AG04450 (cell line): Measurements from ENCODE around the gene TEDC2. TPM values are rescaled to one million over a fixed set of nuclear protein-coding genes. Genes with fewer than 3 reads are reported as not detected.
"Not testable (repeated sequence)": the region's sequence is repeated elsewhere in the genome, so short reads cannot be mapped to it uniquely, and the experiment has no call there.

ENCODE experiments used
- CTCF ChIA-PET: fragments of 300-600, 350-600 bp; formaldehyde crosslinking; extraction: SDS; loops from one replicate; lab custom pipeline; 2022; ENCODE audit warnings: antibody characterized with exemption, inconsistent platforms; lab: Charles Lee
- POLR2A ChIA-PET: fragments of 350-600 bp; formaldehyde crosslinking; extraction: SDS; loops from one replicate; lab custom pipeline; 2021; ENCODE audit warnings: antibody characterized with exemption, inconsistent platforms; lab: Yijun Ruan, JAX
- DNase-seq: peaks from one replicate; pipeline ENCODE4 v3.0.0-alpha.2; 2011; ENCODE audit warnings: low read depth, low spot score
- H3K27ac ChIP-seq: one replicate; pipeline ENCODE4 v1.5.1; 2012; ENCODE audit warnings: low read depth, low read length, control low read depth
- H3K27me3 ChIP-seq: one replicate; pipeline ENCODE4 v1.6.0; 2012; ENCODE audit warnings: low read length; ENCODE audit not compliant: control insufficient read depth, insufficient read depth
- H3K4me3 ChIP-seq: 2 replicates; pipeline ENCODE4 v1.5.1; 2011; ENCODE audit warnings: mild to moderate bottlenecking, low read depth, low read length, control low read depth
- H3K9me3 ChIP-seq: 2 replicates; pipeline ENCODE4 v1.5.1; 2012; ENCODE audit warnings: low read length; ENCODE audit not compliant: control insufficient read depth, insufficient read depth
- CTCF ChIP-seq: IDR thresholded peaks from 2 replicates; pipeline ENCODE4 v1.5.1; 2011; ENCODE audit warnings: low read depth, low read length, control low read depth, inconsistent platforms
- polyA plus RNA-seq: library from polyadenylated mRNA; depleted of rRNA; stranded (reverse); fragments of >200 nt; gene quantifications from 2 replicates; pipeline ENCODE4 v1.2.3, GENCODE V29; 2011

TEDC2 gene
- polyA plus RNA-seq, 1 experiment, result 1.8 TPM

GRCh38 chr16:2437032-2437790 is 22.7 kb upstream of the TEDC2 start:
- no peaks in the 10 kb centered on the region for H3K27me3 ChIP-seq
- ChIA-PET CTCF (no interaction called here), POLR2A (no interaction called here)
- DNase-seq, result no peak
- H3K27ac ChIP-seq, result no peak overlapping the region
- H3K4me3 ChIP-seq, result no peak overlapping the region
- TF ChIP-seq CTCF, result no peak
- H3K9me3 ChIP-seq, result no peaks in the 10 kb centered on the region

- Histone ChIP-seq H3K4me3 (no peak overlapping the region), H3K27me3 (no peaks in the 10 kb centered on the region), H3K9me3 (no peaks in the 10 kb centered on the region), H3K27ac (no peak overlapping the region)
- ChIA-PET CTCF (interaction anchor here (1.4 kb wide), 1 partner anchor 63 kb away, joined by 3 read pairs; no protein-coding TSS in a partner anchor), POLR2A (interaction anchor here (0.7 kb wide), 1 partner anchor 224 kb away, joined by 9 read pairs; no protein-coding TSS in a partner anchor)
- DNase-seq, result no peak
- TF ChIP-seq CTCF, result no peak
Measured at GRCh38 chr16:2438121-2438520, 21.8 kb upstream of the TEDC2 start.

- ChIA-PET CTCF (interaction anchor here (1.4 kb wide), 1 partner anchor 62 kb away, joined by 3 read pairs; no protein-coding TSS in a partner anchor), POLR2A (no interaction called here)
- Histone ChIP-seq H3K4me3 (no peak overlapping the region), H3K9me3 (no peaks in the 10 kb centered on the region), H3K27me3 (no peaks in the 10 kb centered on the region), H3K27ac (no peak overlapping the region)
- TF ChIP-seq CTCF, result no peak
- no peak for DNase-seq
Measured at GRCh38 chr16:2439598-2439997, 20.3 kb upstream of the TEDC2 start.

GRCh38 chr16:2441143-2441804 is 18.6 kb upstream of the TEDC2 start:
- CTCF ChIA-PET, result interaction anchor here (1.3 kb wide), 1 partner anchor 60 kb away, joined by 3 read pairs; no protein-coding TSS in a partner anchor
- H3K4me3 ChIP-seq, H3K27me3 ChIP-seq, DNase-seq, H3K27ac ChIP-seq, POLR2A ChIA-PET, H3K9me3 ChIP-seq: not testable (repeated sequence)

- no peak for TF ChIP-seq CTCF
- H3K27ac ChIP-seq, result no peak overlapping the region
- POLR2A ChIA-PET, result no interaction called here
- CTCF ChIA-PET, result interaction anchor here (1.2 kb wide), 1 partner anchor 15 kb away, joined by 4 read pairs; no protein-coding TSS in a partner anchor
- DNase-seq, result no peak
- no peaks in the 10 kb centered on the region for H3K27me3 ChIP-seq
- no peaks in the 10 kb centered on the region for H3K9me3 ChIP-seq
- no peak overlapping the region for H3K4me3 ChIP-seq
Measured at GRCh38 chr16:2443555-2443954, 16.4 kb upstream of the TEDC2 start.
